ENCODE results near the gene AHCYL2. TPM values are rescaled to one million over a fixed set of nuclear protein-coding genes. Genes with fewer than 3 reads are reported as not detected.

The AHCYL2 gene
- total RNA-seq, 1 donor from 2014 or later, result 14.7 TPM

- Histone ChIP-seq H3K9ac (ENCODE audit: low read length) (no peak overlapping the region), H3K4me2 (ENCODE audit: low read length) (no peak overlapping the region), H3K9me3 (ENCODE audit: insufficient read depth, low read depth, low read length) (no peaks in the 10 kb centered on the region), H3K27me3 (ENCODE audit: insufficient read depth, low read length) (no peaks in the 10 kb centered on the region), H4K20me1 (ENCODE audit: insufficient read depth, low read length) (peaks cover 3% of the 10 kb centered on the region), H3K27ac (ENCODE audit: low read depth, low read length) (no peak overlapping the region), H3K36me3 (ENCODE audit: insufficient read depth, low read length) (no peaks in the 10 kb centered on the region), H3K4me1 (ENCODE audit: insufficient read depth, low read length) (no peaks in the 10 kb centered on the region), H3K79me2 (ENCODE audit: insufficient read depth, low read length) (no peaks in the 10 kb centered on the region), H3K4me3 (ENCODE audit: insufficient read depth, low read depth, low read length) (no peak overlapping the region), H2AFZ (ENCODE audit: low read depth, low read length) (no peak overlapping the region)
- H3K27ac Mint-ChIP-seq (ENCODE audit: unreplicated experiment), result no peak overlapping the region
- H3K36me3 Mint-ChIP-seq (ENCODE audit: low read depth, unreplicated experiment), result no peaks in the 10 kb centered on the region
- peak; percentile 11 for DNase-seq (ENCODE audit: low read depth)
- FAIRE-seq, result no peak
- H3K9me3 Mint-ChIP-seq (ENCODE audit: unreplicated experiment), result no peaks in the 10 kb centered on the region
- no peak overlapping the region for H3K4me3 Mint-ChIP-seq (ENCODE audit: unreplicated experiment)
- no peaks in the 10 kb centered on the region for H3K4me1 Mint-ChIP-seq (ENCODE audit: low read depth, unreplicated experiment)
- H3K27me3 Mint-ChIP-seq (ENCODE audit: low read depth, unreplicated experiment), result no peaks in the 10 kb centered on the region
- TF ChIP-seq EZH2 (IDR thresholded peaks at IDR 0.05; ENCODE audit: insufficient read depth, low read length) (no peak), CTCF (IDR thresholded peaks at IDR 0.05; ENCODE audit: insufficient read depth, low read depth, low read length) (no peak)
These were observed 54.9 kb downstream of the AHCYL2 start for GRCh38 chr7:129279757-129280156.

GRCh38 chr7:129281163-129281562 lies 56.3 kb downstream of the AHCYL2 start:
- Mint-ChIP-seq H3K4me3 (ENCODE audit: unreplicated experiment) (no peak overlapping the region), H3K27ac (ENCODE audit: unreplicated experiment) (no peak overlapping the region), H3K9me3 (ENCODE audit: unreplicated experiment) (no peaks in the 10 kb centered on the region), H3K4me1 (ENCODE audit: low read depth, unreplicated experiment) (no peaks in the 10 kb centered on the region), H3K27me3 (ENCODE audit: low read depth, unreplicated experiment) (no peaks in the 10 kb centered on the region), H3K36me3 (ENCODE audit: low read depth, unreplicated experiment) (no peaks in the 10 kb centered on the region)
- no peak overlapping the region for H3K9ac ChIP-seq (ENCODE audit: low read length)
- no peaks in the 10 kb centered on the region for H3K27me3 ChIP-seq (ENCODE audit: insufficient read depth, low read length)
- no peak overlapping the region for H3K27ac ChIP-seq (ENCODE audit: low read depth, low read length)
- H4K20me1 ChIP-seq (ENCODE audit: insufficient read depth, low read length), result peaks cover 3% of the 10 kb centered on the region
- TF ChIP-seq EZH2 (IDR thresholded peaks at IDR 0.05; ENCODE audit: insufficient read depth, low read length), result no peak
- no peak for TF ChIP-seq CTCF (IDR thresholded peaks at IDR 0.05; ENCODE audit: insufficient read depth, low read depth, low read length)
- H3K36me3 ChIP-seq (ENCODE audit: insufficient read depth, low read length), result no peaks in the 10 kb centered on the region
- DNase-seq (ENCODE audit: low read depth), result no peak
- H3K79me2 ChIP-seq (ENCODE audit: insufficient read depth, low read length), result no peaks in the 10 kb centered on the region
- no peak for FAIRE-seq
- no peaks in the 10 kb centered on the region for H3K9me3 ChIP-seq (ENCODE audit: insufficient read depth, low read depth, low read length)
- H3K4me3 ChIP-seq (ENCODE audit: insufficient read depth, low read depth, low read length), result no peak overlapping the region
- H3K4me1 ChIP-seq (ENCODE audit: insufficient read depth, low read length), result no peaks in the 10 kb centered on the region
- H2AFZ ChIP-seq (ENCODE audit: low read depth, low read length), result no peak overlapping the region
- H3K4me2 ChIP-seq (ENCODE audit: low read length), result no peak overlapping the region

GRCh38 chr7:129282865-129283264 lies 58.0 kb downstream of the AHCYL2 start:
- Histone ChIP-seq H2AFZ (ENCODE audit: low read depth, low read length) (no peak overlapping the region), H3K9ac (ENCODE audit: low read length) (no peak overlapping the region), H3K9me3 (ENCODE audit: insufficient read depth, low read depth, low read length) (no peaks in the 10 kb centered on the region), H3K4me3 (ENCODE audit: insufficient read depth, low read depth, low read length) (no peak overlapping the region), H3K27ac (ENCODE audit: low read depth, low read length) (no peak overlapping the region), H3K4me2 (ENCODE audit: low read length) (no peak overlapping the region), H3K79me2 (ENCODE audit: insufficient read depth, low read length) (no peaks in the 10 kb centered on the region), H3K27me3 (ENCODE audit: insufficient read depth, low read length) (no peaks in the 10 kb centered on the region), H3K36me3 (ENCODE audit: insufficient read depth, low read length) (no peaks in the 10 kb centered on the region), H3K4me1 (ENCODE audit: insufficient read depth, low read length) (no peaks in the 10 kb centered on the region), H4K20me1 (ENCODE audit: insufficient read depth, low read length) (peaks cover 3% of the 10 kb centered on the region)
- FAIRE-seq (no peak), DNase-seq (ENCODE audit: low read depth) (no peak)
- no peaks in the 10 kb centered on the region for H3K4me1 Mint-ChIP-seq (ENCODE audit: low read depth, unreplicated experiment)
- H3K27ac Mint-ChIP-seq (ENCODE audit: unreplicated experiment), result no peak overlapping the region
- no peak overlapping the region for H3K4me3 Mint-ChIP-seq (ENCODE audit: unreplicated experiment)
- TF ChIP-seq EZH2 (IDR thresholded peaks at IDR 0.05; ENCODE audit: insufficient read depth, low read length), result no peak
- no peaks in the 10 kb centered on the region for H3K27me3 Mint-ChIP-seq (ENCODE audit: low read depth, unreplicated experiment)
- H3K9me3 Mint-ChIP-seq (ENCODE audit: unreplicated experiment), result no peaks in the 10 kb centered on the region
- no peaks in the 10 kb centered on the region for H3K36me3 Mint-ChIP-seq (ENCODE audit: low read depth, unreplicated experiment)

Measured in astrocyte (in vitro differentiated cells and primary cell).